Mesodermal cell (in vitro differentiated cells): ENCODE measurements around the gene SOX13.
"Not testable (repeated sequence)": the region's sequence is repeated elsewhere in the genome, so short reads cannot be mapped to it uniquely, and the experiment has no call there.

Source experiments
- H3K27ac ChIP-seq: 2 replicates; pipeline ENCODE4 v1.7.0; 2013; ENCODE audit warnings: mild to moderate bottlenecking, low read depth, low read length, moderate library complexity; ENCODE audit not compliant: severe bottlenecking
- H3K36me3 ChIP-seq: 2 replicates; pipeline ENCODE4 v1.7.1; 2013; ENCODE audit warnings: mild to moderate bottlenecking, low read length, moderate library complexity; ENCODE audit not compliant: control insufficient read depth, insufficient read depth
- H3K4me1 ChIP-seq: one replicate; pipeline ENCODE4 v1.7.1; 2013; ENCODE audit warnings: mild to moderate bottlenecking, low read length; ENCODE audit not compliant: insufficient read depth, control insufficient read depth, poor library complexity, severe bottlenecking
- H3K4me3 ChIP-seq: 2 replicates; pipeline ENCODE4 v1.7.0; 2013; ENCODE audit warnings: low read length, control low read depth, mild to moderate bottlenecking; ENCODE audit not compliant: insufficient read depth, poor library complexity, severe bottlenecking; ENCODE audit errors: extremely low read depth
- H3K9me3 ChIP-seq: 2 replicates; pipeline ENCODE4 v1.7.1; 2013; ENCODE audit warnings: mild to moderate bottlenecking, low read length, moderate library complexity; ENCODE audit not compliant: control insufficient read depth
- WGBS, 2 experiments: methylation state at CpG; one replicate each; pipeline ENCODE4 v1.1.5; 2013; ENCODE audit warnings: missing lambda C conversion rate in 2 of 2; ENCODE audit not compliant: insufficient coverage in 2 of 2; 5-methylcytosine and 5-hydroxymethylcytosine counted together

SOX13 gene

GRCh38 chr1:204087181-204087892, 14.4 kb downstream of the SOX13 start:
- H3K4me3 ChIP-seq = no peak overlapping the region
- no peaks in the 10 kb centered on the region for H3K9me3 ChIP-seq
- peaks cover 11% of the 10 kb centered on the region for H3K4me1 ChIP-seq
- WGBS, 2 experiments = 95 to 98% methylated on average over 5 to 7 of the region's 8 CpGs
- no peak overlapping the region for H3K27ac ChIP-seq
- H3K36me3 ChIP-seq = no peaks in the 10 kb centered on the region

DNA sequence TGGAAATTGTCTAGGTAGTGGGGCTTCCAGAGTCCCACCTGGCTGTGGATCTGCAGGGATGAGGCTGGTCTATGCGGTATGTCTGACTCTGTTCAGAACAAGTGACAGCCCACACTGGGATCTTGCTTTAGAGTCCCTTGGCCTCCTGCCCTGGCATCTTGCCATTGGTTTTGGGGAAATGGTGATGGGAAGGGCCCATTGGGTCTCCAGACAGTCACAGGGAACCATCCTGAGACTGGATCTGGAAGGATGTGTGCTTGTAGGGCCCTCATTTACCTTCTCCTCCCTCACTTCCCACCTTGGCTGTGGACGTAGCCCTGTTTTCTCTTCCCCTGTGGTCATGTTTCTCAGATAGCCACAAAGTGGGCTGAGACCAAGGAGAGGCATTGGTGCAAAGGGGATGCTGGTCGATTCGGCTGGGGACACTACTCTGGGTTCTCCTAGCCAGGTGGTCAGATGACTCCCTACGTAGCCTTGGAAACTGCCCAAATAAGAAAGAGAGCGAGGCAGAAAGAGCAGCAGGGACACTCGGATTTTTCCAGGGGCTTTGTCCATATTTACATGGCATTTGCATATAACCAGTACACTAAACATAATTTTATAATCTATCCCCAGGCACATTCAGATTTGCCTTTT, 15.1 kb downstream of the SOX13 start:
- no peak overlapping the region for H3K4me3 ChIP-seq
- no peak overlapping the region for H3K27ac ChIP-seq
- no peaks in the 10 kb centered on the region for H3K36me3 ChIP-seq
- 85 to 91% methylated on average over 4 to 7 of the region's 7 CpGs for WGBS, 2 experiments
- peaks cover 8% of the 10 kb centered on the region for H3K4me1 ChIP-seq
- no peaks in the 10 kb centered on the region for H3K9me3 ChIP-seq

- Histone ChIP-seq H3K27ac (no peak overlapping the region), H3K36me3 (no peaks in the 10 kb centered on the region), H3K4me3 (no peak overlapping the region), H3K9me3 (no peaks in the 10 kb centered on the region), H3K4me1 (peaks cover 8% of the 10 kb centered on the region)
- WGBS, 2 experiments = 76 to 89% methylated on average over 2 to 6 of the region's 8 CpGs
These were observed 15.7 kb downstream of the SOX13 start for GRCh38 chr1:204088596-204088995.

- Histone ChIP-seq H3K4me1 (peaks cover 4% of the 10 kb centered on the region), H3K9me3 (no peaks in the 10 kb centered on the region), H3K4me3 (no peak overlapping the region), H3K27ac (no peak overlapping the region), H3K36me3 (no peaks in the 10 kb centered on the region)
- WGBS, 2 experiments = 90 to 92% methylated on average over 13 of the region's 15 CpGs
These were observed 16.3 kb downstream of the SOX13 start for GRCh38 chr1:204089044-204089751.

DNA sequence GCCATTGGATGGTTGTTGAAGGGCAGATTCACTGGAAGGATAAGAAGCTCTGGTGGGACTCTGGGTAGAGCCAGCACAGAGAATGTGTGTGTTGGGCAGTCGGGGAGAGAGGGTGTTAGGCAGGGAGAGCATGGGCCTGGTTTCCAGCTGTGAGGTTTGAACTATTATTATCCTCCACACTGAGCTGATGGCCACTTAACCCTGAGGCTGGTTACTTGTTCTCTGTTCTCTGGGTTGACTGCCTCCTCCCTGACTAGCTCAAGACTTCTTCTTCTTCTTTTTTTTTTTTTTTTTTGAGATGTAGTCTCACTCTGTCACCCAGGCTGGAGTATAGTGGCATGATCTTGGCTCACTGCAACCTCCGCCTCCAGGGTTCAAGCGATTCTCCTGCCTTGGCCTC, 17.2 kb downstream of the SOX13 start:
- not testable (repeated sequence) for H3K36me3 ChIP-seq, H3K27ac ChIP-seq, H3K4me3 ChIP-seq, H3K9me3 ChIP-seq, H3K4me1 ChIP-seq
- WGBS, 2 experiments = 95 to 100% methylated on average over 1 to 3 of the region's 3 CpGs

DNA sequence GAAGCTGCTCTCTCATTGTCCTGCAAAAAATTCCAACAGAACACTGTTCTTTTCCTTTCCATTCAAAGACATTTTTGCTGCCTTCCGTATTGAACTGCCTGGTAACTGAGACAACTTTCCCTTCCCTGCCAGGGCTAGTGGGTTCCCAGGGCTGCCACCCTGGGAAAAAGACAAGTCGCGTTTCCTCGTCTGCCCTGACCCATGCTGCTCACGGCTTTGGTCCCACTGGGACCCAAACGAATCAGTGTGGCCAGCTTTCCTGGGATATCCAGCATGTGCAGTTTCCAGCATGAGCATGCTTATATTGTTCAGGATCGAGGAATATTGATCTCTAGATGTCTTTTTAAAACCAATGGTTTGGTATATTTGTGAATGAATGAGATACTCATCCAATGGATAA, 18.2 kb downstream of the SOX13 start:
- Histone ChIP-seq H3K27ac (no peak overlapping the region), H3K4me1 (peaks cover 6% of the 10 kb centered on the region), H3K4me3 (no peak overlapping the region), H3K9me3 (no peaks in the 10 kb centered on the region), H3K36me3 (no peaks in the 10 kb centered on the region)
- 85 to 93% methylated on average over 5 to 6 of the region's 7 CpGs for WGBS, 2 experiments

- H3K4me1 ChIP-seq = peaks cover 6% of the 10 kb centered on the region
- no peak overlapping the region for H3K4me3 ChIP-seq
- H3K9me3 ChIP-seq = no peaks in the 10 kb centered on the region
- no peak overlapping the region for H3K27ac ChIP-seq
- no peaks in the 10 kb centered on the region for H3K36me3 ChIP-seq
- WGBS, 2 experiments = 82 to 94% methylated on average over 4 of the region's 5 CpGs
These were observed 18.9 kb downstream of the SOX13 start for GRCh38 chr1:204091787-204092312.

- 69 to 83% methylated on average over 5 to 6 of the region's 12 CpGs for WGBS, 2 experiments
- H3K9me3 ChIP-seq = no peaks in the 10 kb centered on the region
- H3K4me3 ChIP-seq = no peak overlapping the region
- H3K36me3 ChIP-seq = no peaks in the 10 kb centered on the region
- peak overlapping the region; percentile 16 for H3K27ac ChIP-seq
- peaks cover 6% of the 10 kb centered on the region for H3K4me1 ChIP-seq
These were observed 19.9 kb downstream of the SOX13 start for GRCh38 chr1:204092632-204093420.

DNA sequence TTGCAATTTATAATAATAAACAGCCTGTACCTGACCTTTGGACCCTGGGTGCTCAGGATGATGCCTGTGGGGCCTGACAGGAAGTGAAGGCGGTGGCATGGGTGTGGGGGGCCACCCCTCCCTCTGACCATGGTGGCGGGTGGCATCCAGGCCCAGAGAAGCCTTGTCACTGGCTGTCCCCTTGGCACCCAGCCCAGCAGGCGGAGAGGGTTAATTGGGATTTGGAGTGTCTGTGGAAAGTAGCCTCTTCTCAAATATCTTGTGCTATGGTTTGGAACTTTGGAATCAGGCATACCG, 20.5 kb downstream of the SOX13 start:
- Histone ChIP-seq H3K36me3 (no peaks in the 10 kb centered on the region), H3K4me3 (no peak overlapping the region), H3K27ac (peak overlapping the region; percentile 16), H3K4me1 (peaks cover 6% of the 10 kb centered on the region), H3K9me3 (no peaks in the 10 kb centered on the region)
- 70 to 97% methylated on average over 3 to 4 of the region's 4 CpGs for whole genome bisulfite sequencing, 2 experiments

DNA sequence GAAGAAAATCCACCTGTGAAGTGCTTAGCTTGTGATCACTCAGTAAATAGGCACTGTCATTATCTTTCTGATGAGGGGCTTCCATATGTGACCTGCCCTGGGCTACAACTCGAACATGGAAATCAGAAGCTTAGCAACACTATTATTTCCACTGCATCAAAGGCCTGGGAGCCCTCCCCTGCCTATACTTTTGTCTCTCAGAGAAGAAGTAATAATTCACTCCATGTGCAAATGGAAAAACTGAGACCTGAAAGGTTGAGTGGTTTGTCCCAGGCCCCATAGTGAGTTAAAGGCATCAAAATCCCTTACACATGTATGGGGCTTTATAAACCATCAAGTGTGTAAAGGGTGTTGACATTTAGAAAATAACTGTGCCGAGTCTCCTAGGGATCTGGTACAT, 20.9 kb downstream of the SOX13 start:
- Histone ChIP-seq H3K36me3 (no peaks in the 10 kb centered on the region), H3K27ac (no peak overlapping the region), H3K4me1 (peaks cover 6% of the 10 kb centered on the region), H3K9me3 (no peaks in the 10 kb centered on the region), H3K4me3 (no peak overlapping the region)
- 58 to 67% methylated on average over 2 of the region's 2 CpGs for WGBS, 2 experiments
